ENCODE results near the gene C1QA.

The C1QA gene, protein sequence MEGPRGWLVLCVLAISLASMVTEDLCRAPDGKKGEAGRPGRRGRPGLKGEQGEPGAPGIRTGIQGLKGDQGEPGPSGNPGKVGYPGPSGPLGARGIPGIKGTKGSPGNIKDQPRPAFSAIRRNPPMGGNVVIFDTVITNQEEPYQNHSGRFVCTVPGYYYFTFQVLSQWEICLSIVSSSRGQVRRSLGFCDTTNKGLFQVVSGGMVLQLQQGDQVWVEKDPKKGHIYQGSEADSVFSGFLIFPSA

GRCh38 chr1:22636353-22636752, at the start of gene C1QA:
C1QA (plus strand) TSS chr1:22636628; CDS start chr1:22637617, 989 bp downstream.
- no peak for TF ChIP-seq CTCF (IDR thresholded peaks at IDR 0.05; ENCODE audit: insufficient read depth, missing control alignments)
- no peak for DNase-seq (ENCODE audit: insufficient read length, low spot score)
- FAIRE-seq = no peak

DNA sequence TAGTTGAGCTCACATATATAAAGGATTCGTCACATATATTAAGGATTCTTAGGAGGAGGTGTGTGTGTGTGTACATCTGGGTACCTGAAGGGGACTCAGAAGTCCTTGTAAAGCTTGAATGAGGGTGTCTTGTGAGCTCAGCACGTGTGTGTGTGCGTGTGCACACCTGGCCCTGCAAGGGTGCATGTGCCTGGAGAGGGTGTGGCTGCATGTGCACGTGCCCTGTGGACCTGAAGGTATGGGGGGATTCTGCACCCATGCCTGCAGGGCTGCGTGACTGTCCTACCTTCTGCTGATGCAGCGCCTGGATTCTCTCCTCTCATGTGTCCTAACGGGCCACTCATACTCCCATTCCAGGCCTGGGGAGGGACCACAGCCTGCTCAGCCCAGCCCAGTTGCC, 49.2 kb upstream of the C1QA start:
- DNase-seq (ENCODE audit: insufficient read length, low spot score) (no peak), FAIRE-seq (no peak)
- TF ChIP-seq CTCF (IDR thresholded peaks at IDR 0.05; ENCODE audit: insufficient read depth, missing control alignments) = no peak

- FAIRE-seq (no peak), DNase-seq (ENCODE audit: insufficient read length, low spot score) (no peak)
- TF ChIP-seq CTCF (IDR thresholded peaks at IDR 0.05; ENCODE audit: insufficient read depth, missing control alignments) = no peak
These were observed 47.5 kb upstream of the C1QA start for GRCh38 chr1:22588899-22589422.

- FAIRE-seq (no peak), DNase-seq (ENCODE audit: insufficient read length, low spot score) (no peak)
- TF ChIP-seq CTCF (IDR thresholded peaks at IDR 0.05; ENCODE audit: insufficient read depth, missing control alignments) = no peak
These were observed 44.9 kb upstream of the C1QA start for GRCh38 chr1:22591576-22591975.

DNA sequence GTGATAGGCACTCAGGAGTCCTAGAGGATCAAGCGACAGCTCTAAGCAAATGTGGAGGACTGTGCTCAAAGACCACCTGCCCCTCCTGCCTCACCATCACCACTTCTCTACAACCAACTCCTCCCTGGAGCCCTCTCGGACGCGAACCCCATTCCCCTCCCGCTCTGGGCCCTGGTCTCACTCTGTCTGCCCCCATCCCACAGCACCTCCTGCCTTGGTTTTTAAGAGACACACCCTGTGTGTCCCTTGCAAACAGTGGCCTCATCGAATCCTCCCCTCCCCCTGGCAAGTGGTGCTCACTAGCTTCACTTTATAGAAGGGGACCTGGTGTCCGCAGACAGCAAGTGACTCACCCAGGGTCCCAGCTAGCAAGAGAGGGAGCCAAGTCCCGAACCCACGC, 44.4 kb upstream of the C1QA start:
- TF ChIP-seq CTCF (IDR thresholded peaks at IDR 0.05; ENCODE audit: insufficient read depth, missing control alignments) = no peak
- no peak for FAIRE-seq
- no peak for DNase-seq (ENCODE audit: insufficient read length, low spot score)

DNA sequence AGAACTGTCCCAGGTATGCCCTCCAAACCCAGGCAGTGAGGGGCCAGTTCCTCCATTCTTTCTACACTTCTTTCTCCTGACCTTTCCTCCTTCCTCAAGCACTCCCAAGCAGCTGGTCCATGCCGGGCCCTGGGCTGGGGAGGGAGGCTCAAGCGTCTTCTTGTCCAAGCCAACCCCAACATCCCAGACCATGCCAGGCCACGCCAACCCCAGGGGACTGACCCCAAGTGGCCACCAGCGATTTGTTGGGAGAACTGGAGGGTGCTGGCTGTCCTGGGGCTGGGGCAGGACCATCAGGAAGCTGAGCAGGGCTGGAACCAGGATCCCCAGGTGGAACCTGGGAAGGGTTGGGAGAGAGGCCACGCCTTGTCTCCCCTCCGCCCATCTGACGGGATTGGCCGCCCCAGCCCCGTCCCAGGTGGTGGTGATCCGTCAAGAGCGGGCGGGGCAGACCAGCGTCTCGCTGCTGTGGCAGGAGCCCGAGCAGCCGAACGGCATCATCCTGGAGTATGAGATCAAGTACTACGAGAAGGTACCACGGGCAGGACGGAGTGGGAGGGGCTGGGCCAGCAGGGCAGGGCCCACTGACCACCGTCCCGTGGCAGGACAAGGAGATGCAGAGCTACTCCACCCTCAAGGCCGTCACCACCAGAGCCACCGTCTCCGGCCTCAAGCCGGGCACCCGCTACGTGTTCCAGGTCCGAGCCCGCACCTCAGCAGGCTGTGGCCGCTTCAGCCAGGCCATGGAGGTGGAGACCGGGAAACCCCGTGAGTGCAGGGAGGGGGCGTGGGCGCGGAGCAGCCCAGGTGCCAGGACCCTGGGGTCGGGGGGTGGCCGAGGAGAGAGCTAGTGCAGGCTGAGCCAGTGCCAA, 43.3 kb upstream of the C1QA start:
- TF ChIP-seq CTCF (IDR thresholded peaks at IDR 0.05; ENCODE audit: insufficient read depth, missing control alignments) = no peak
- FAIRE-seq (no peak), DNase-seq (ENCODE audit: insufficient read length, low spot score) (no peak)

Data from D721Med (cell line).